Keratinocyte (primary cell): ENCODE data around the gene TAGLN3. TPM values are rescaled to one million over a fixed set of nuclear protein-coding genes. Genes with fewer than 3 reads are reported as not detected.
A peak's percentile ranks its signal among the peaks of the same experiment; 100 is the strongest.

ENCODE experiments used
- DNase-seq: peaks from one replicate; pipeline ENCODE4 v3.0.0-alpha.2; 2011; ENCODE audit warnings: low read depth, missing footprints, low spot score
- FAIRE-seq: peaks from 2 replicates; lab custom pipeline; 2011; peaks lifted over from hg19 to GRCh38; lab: Jason Lieb, UNC
- H2AFZ ChIP-seq: 2 replicates; pipeline ENCODE4 v1.6.0; 2012; ENCODE audit warnings: low read length, control low read depth, inconsistent platforms; ENCODE audit not compliant: control insufficient read depth
- H3K27ac ChIP-seq: 2 replicates; pipeline ENCODE4 v1.5.1; 2011; ENCODE audit warnings: low read length; ENCODE audit not compliant: control insufficient read depth, insufficient read depth
- H3K27me3 ChIP-seq: 3 replicates; pipeline ENCODE4 v1.6.0; 2011; ENCODE audit warnings: low read length; ENCODE audit not compliant: control insufficient read depth, insufficient read depth; ENCODE audit errors: extremely low read depth
- H3K36me3 ChIP-seq, 2 experiments: 2 replicates in 1 of 2; 3 replicates in 1 of 2; pipeline ENCODE4 v1.5.1; 2011; ENCODE audit warnings: low read length in 2 of 2, mild to moderate bottlenecking in 1 of 2; ENCODE audit not compliant: control insufficient read depth in 2 of 2, insufficient read depth in 2 of 2; ENCODE audit errors: extremely low read depth in 1 of 2
- H3K4me1 ChIP-seq: 3 replicates; pipeline ENCODE4 v1.5.1; 2011; ENCODE audit warnings: low read length; ENCODE audit not compliant: control insufficient read depth, insufficient read depth; ENCODE audit errors: extremely low read depth
- H3K4me2 ChIP-seq: 3 replicates; pipeline ENCODE4 v1.6.0; 2011; ENCODE audit warnings: low read depth, low read length; ENCODE audit not compliant: control insufficient read depth, insufficient read depth; ENCODE audit errors: extremely low read depth
- H3K4me3 ChIP-seq, 3 experiments: fragments of 200-600 bp in 1 of 3; sonication (generic) in 1 of 3; 2 replicates in 2 of 3; 3 replicates in 1 of 3; pipeline ENCODE4 v1.5.1; 2011 to 2016; ENCODE audit warnings: low read length in 3 of 3, mild to moderate bottlenecking in 3 of 3, control low read depth in 2 of 3, inconsistent platforms in 1 of 3, low read depth in 1 of 3, mixed read lengths in 1 of 3, mixed run types in 1 of 3, moderate library complexity in 1 of 3; ENCODE audit not compliant: control insufficient read depth in 2 of 3, insufficient read depth in 2 of 3; ENCODE audit errors: extremely low read depth in 1 of 3
- H3K79me2 ChIP-seq: 2 replicates; pipeline ENCODE4 v1.6.0; 2012; ENCODE audit warnings: low read length; ENCODE audit not compliant: control insufficient read depth, insufficient read depth
- H3K9ac ChIP-seq: 3 replicates; pipeline ENCODE4 v1.6.0; 2011; ENCODE audit warnings: low read length; ENCODE audit not compliant: control insufficient read depth, insufficient read depth; ENCODE audit errors: extremely low read depth
- H3K9me1 ChIP-seq: 3 replicates; pipeline ENCODE4 v1.6.0; 2011; ENCODE audit warnings: low read length; ENCODE audit not compliant: control insufficient read depth, insufficient read depth; ENCODE audit errors: extremely low read depth
- H3K9me3 ChIP-seq: 2 replicates; pipeline ENCODE4 v1.5.1; 2012; ENCODE audit warnings: low read depth, low read length; ENCODE audit not compliant: control insufficient read depth
- H4K20me1 ChIP-seq: 3 replicates; pipeline ENCODE4 v1.6.0; 2011; ENCODE audit warnings: low read length; ENCODE audit not compliant: control insufficient read depth, insufficient read depth; ENCODE audit errors: extremely low read depth
- EZH2 ChIP-seq: IDR thresholded peaks from one replicate; pipeline ENCODE4 v1.6.1; 2012; ENCODE audit warnings: inconsistent platforms, mild to moderate bottlenecking, low read length, moderate library complexity
- dilution Hi-C: fragments of 300-500 bp; cut with MboI; formaldehyde crosslinking; loops from one replicate; pipeline ENCODE4 v1.7.0; 2020; ENCODE audit warnings: low sequenced_read_pairs; ENCODE audit not compliant: extremely low pct_ligation_motif_present
- polyA plus RNA-seq, 5 experiments: library from polyadenylated mRNA; depleted of rRNA in 3 of 5; stranded (reverse) in 3 of 5; stranded (forward) in 1 of 5; unstranded in 1 of 5; fragments of >200 nt; gene quantifications; 1 replicate in 1 of 5; 2 replicates in 3 of 5; 3 replicates in 1 of 5; pipeline versions ENCODE4 v1.2.1 to v1.2.3, GENCODE V29; 2011 to 2012; ENCODE audit warnings: missing spikeins in 2 of 5, low read depth in 1 of 5, low replicate concordance in 1 of 5
- TF ChIP-seq, protein P1 (sequence below), 3 experiments: IDR thresholded peaks in 1 of 3; conservative IDR thresholded peaks in 1 of 3; optimal IDR thresholded peaks in 1 of 3; 2 replicates in 2 of 3; 3 replicates in 1 of 3; pipeline versions ENCODE3 to v1.5.1; 2011; ENCODE audit warnings: low read length in 3 of 3, mild to moderate bottlenecking in 3 of 3, moderate library complexity in 2 of 3, control low read depth in 1 of 3, inconsistent platforms in 1 of 3; ENCODE audit not compliant: insufficient read depth in 2 of 3; ENCODE audit errors: extremely low read depth in 1 of 3

TAGLN3 gene
- polyA plus RNA-seq, 1 donor (not counting 4 experiments of a cell fraction or from before 2014, with no cell fraction given), result 8.9 TPM

DNA sequence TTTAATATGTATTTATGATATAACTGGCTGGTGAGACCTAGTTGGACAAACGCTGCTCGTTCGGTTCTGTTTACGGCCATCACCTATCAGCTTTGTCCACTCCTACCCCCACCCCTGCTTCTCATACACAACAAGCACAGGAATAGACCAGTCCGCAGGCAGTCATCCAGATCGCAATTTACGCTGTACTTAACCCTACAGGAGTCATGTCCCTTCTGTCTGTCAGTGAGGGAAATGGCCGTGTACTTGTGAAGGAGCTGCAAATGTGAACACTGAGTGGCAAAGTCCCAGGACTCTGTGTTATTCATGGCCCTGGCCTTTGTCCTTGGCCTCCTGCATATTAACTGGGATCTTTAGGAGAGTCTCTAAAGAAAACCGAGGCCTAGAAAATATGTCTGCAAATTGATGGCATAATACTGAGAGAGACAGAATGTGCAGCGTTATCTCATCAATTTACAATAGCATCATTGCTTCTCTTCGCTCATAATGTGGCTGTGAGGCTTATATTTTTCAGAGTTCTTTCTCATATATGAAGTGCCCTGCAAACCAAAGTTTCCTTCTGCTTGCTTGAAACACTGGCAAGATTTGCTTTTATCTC lies 27.1 kb upstream of the TAGLN3 start:
- no peak for TF ChIP-seq EZH2
- TF ChIP-seq, protein P1, sequence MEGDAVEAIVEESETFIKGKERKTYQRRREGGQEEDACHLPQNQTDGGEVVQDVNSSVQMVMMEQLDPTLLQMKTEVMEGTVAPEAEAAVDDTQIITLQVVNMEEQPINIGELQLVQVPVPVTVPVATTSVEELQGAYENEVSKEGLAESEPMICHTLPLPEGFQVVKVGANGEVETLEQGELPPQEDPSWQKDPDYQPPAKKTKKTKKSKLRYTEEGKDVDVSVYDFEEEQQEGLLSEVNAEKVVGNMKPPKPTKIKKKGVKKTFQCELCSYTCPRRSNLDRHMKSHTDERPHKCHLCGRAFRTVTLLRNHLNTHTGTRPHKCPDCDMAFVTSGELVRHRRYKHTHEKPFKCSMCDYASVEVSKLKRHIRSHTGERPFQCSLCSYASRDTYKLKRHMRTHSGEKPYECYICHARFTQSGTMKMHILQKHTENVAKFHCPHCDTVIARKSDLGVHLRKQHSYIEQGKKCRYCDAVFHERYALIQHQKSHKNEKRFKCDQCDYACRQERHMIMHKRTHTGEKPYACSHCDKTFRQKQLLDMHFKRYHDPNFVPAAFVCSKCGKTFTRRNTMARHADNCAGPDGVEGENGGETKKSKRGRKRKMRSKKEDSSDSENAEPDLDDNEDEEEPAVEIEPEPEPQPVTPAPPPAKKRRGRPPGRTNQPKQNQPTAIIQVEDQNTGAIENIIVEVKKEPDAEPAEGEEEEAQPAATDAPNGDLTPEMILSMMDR (optimal IDR thresholded peaks at IDR 0.05 in 1 of 3, IDR thresholded peaks at IDR 0.05 in 1 of 3, conservative IDR thresholded peaks at IDR 0.05 in 1 of 3; ENCODE audit: extremely low read depth in 1 of 3, insufficient read depth in 2 of 3, low read length in 3 of 3), result no peak
- Histone ChIP-seq H3K27ac (no peak overlapping the region), H3K27me3 (no peaks in the 10 kb centered on the region), H3K9me3 (no peaks in the 10 kb centered on the region), H3K4me3 (no peak overlapping the region), H3K36me3 (peaks cover 16 to 39% of the 10 kb centered on the region in 2 experiments), H3K79me2 (no peaks in the 10 kb centered on the region), H3K9me1 (no peaks in the 10 kb centered on the region), H3K9ac (no peak overlapping the region), H3K4me1 (peaks cover 4% of the 10 kb centered on the region), H2AFZ (no peak overlapping the region), H3K4me2 (no peak overlapping the region), H4K20me1 (no peaks in the 10 kb centered on the region)
- DNase-seq (no peak), FAIRE-seq (no peak)
- dilution Hi-C loops, result no loop called here

DNA sequence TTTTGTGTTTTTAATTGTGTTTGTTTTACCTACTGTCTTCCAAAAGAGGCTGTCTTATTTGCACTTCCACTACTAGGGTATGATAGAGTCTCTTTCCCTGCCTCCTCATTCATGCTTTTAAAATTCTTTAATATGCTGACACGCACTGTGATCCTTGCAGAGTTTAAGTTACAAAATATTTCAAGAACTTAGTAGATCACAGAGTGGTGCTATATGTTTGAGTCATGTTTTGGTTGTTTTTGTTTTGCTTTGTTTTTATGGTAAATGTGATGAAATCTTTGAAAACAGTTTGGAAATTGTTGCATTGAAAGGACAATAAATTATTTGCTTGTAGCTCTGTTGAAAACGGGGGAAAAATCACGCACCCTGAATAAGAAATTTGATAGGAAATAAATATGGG lies 25.8 kb upstream of the TAGLN3 start:
- no peaks in the 10 kb centered on the region for H3K9me3 ChIP-seq
- no peaks in the 10 kb centered on the region for H4K20me1 ChIP-seq
- no peaks in the 10 kb centered on the region for H3K27me3 ChIP-seq
- H3K36me3 ChIP-seq, result peaks cover 16 to 36% of the 10 kb centered on the region in 2 experiments
- no peaks in the 10 kb centered on the region for H3K4me1 ChIP-seq
- H3K9ac ChIP-seq, result no peak overlapping the region
- no peak overlapping the region for H3K4me3 ChIP-seq
- H3K79me2 ChIP-seq, result no peaks in the 10 kb centered on the region
- DNase-seq (no peak), FAIRE-seq (peak; percentile 23)
- dilution Hi-C loops, result no loop called here
- no peak overlapping the region for H3K27ac ChIP-seq
- H2AFZ ChIP-seq, result no peak overlapping the region
- TF ChIP-seq, protein P1 (optimal IDR thresholded peaks at IDR 0.05 in 1 of 3, IDR thresholded peaks at IDR 0.05 in 1 of 3, conservative IDR thresholded peaks at IDR 0.05 in 1 of 3; ENCODE audit: extremely low read depth in 1 of 3, insufficient read depth in 2 of 3, low read length in 3 of 3), result no peak
- TF ChIP-seq EZH2, result no peak
- no peaks in the 10 kb centered on the region for H3K9me1 ChIP-seq
- H3K4me2 ChIP-seq, result no peak overlapping the region
